ENCODE results near the gene SEC14L2.

- no peak for TF ChIP-seq POLR2A (IDR thresholded peaks at IDR 0.05)
- TF ChIP-seq, protein P1, sequence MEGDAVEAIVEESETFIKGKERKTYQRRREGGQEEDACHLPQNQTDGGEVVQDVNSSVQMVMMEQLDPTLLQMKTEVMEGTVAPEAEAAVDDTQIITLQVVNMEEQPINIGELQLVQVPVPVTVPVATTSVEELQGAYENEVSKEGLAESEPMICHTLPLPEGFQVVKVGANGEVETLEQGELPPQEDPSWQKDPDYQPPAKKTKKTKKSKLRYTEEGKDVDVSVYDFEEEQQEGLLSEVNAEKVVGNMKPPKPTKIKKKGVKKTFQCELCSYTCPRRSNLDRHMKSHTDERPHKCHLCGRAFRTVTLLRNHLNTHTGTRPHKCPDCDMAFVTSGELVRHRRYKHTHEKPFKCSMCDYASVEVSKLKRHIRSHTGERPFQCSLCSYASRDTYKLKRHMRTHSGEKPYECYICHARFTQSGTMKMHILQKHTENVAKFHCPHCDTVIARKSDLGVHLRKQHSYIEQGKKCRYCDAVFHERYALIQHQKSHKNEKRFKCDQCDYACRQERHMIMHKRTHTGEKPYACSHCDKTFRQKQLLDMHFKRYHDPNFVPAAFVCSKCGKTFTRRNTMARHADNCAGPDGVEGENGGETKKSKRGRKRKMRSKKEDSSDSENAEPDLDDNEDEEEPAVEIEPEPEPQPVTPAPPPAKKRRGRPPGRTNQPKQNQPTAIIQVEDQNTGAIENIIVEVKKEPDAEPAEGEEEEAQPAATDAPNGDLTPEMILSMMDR (IDR thresholded peaks at IDR 0.05), result no peak
These were observed 73.8 kb downstream of the SEC14L2 start for GRCh38 chr22:30470655-30471054.

Measured in tibial nerve (tissue), 3 donors.